Common myeloid progenitor, CD34-positive (primary cell): ENCODE results near the gene KCNQ2.
"Not testable (repeated sequence)": the region's sequence is repeated elsewhere in the genome, so short reads cannot be mapped to it uniquely, and the experiment has no call there.

ENCODE experiments used
- CTCF ChIA-PET: fragments of 350-600 bp; sonication (Branson Sonifier 250); formaldehyde crosslinking; loops from one replicate; lab custom pipeline; 2021; ENCODE audit warnings: antibody characterized with exemption; lab: Charles Lee
- POLR2A ChIA-PET: fragments of 350-600 bp; sonication (Branson Sonifier 250); formaldehyde crosslinking; loops from one replicate; lab custom pipeline; 2021; ENCODE audit warnings: antibody characterized with exemption; lab: Charles Lee
- DNase-seq, 3 donors: peaks; one replicate each; pipeline versions ENCODE4 v3.0.0 to v3.0.0-alpha.2; 2013
- H3K27ac ChIP-seq, 2 experiments: 1 replicate in 1 of 2; 2 replicates in 1 of 2; pipeline ENCODE4 v1.7.0; 2013; ENCODE audit warnings: inconsistent platforms in 2 of 2, low read length in 2 of 2, mild to moderate bottlenecking in 2 of 2, low read depth in 1 of 2, moderate library complexity in 1 of 2; ENCODE audit not compliant: severe bottlenecking in 2 of 2, insufficient read depth in 1 of 2, poor library complexity in 1 of 2
- H3K27me3 ChIP-seq, 5 experiments: replicated peaks in 2 of 5; 1 replicate in 3 of 5; 2 replicates in 2 of 5; pipeline versions ENCODE4 v1.6.1 to v1.7.0; 2013; ENCODE audit warnings: low read length in 4 of 5, mild to moderate bottlenecking in 2 of 5, moderate library complexity in 2 of 5, inconsistent platforms in 1 of 5; ENCODE audit not compliant: insufficient read depth in 5 of 5, control insufficient read depth in 4 of 5
- H3K36me3 ChIP-seq, 4 experiments: 1 replicate in 2 of 4; 2 replicates in 2 of 4; pipeline versions ENCODE4 v1.6.1 to v1.7.0; 2013; ENCODE audit warnings: low read length in 3 of 4, control low read depth in 1 of 4, mild to moderate bottlenecking in 1 of 4; ENCODE audit not compliant: control insufficient read depth in 4 of 4, insufficient read depth in 4 of 4
- H3K4me1 ChIP-seq, 4 experiments: 1 replicate in 3 of 4; 2 replicates in 1 of 4; pipeline versions ENCODE4 v1.6.1 to v1.7.1; 2013; ENCODE audit warnings: low read length in 3 of 4, mild to moderate bottlenecking in 3 of 4, control low read depth in 1 of 4, inconsistent platforms in 1 of 4, moderate library complexity in 1 of 4; ENCODE audit not compliant: control insufficient read depth in 4 of 4, insufficient read depth in 4 of 4; ENCODE audit errors: control extremely low read depth in 1 of 4
- H3K4me3 ChIP-seq, 7 experiments: 1 replicate in 4 of 7; 2 replicates in 3 of 7; pipeline versions ENCODE4 v1.5.1 to v1.7.0; 2013; ENCODE audit warnings: mild to moderate bottlenecking in 7 of 7, low read length in 6 of 7, moderate library complexity in 6 of 7, inconsistent platforms in 2 of 7, low read depth in 2 of 7, control low read depth in 1 of 7; ENCODE audit not compliant: insufficient read depth in 4 of 7, control insufficient read depth in 1 of 7; ENCODE audit errors: extremely low read depth in 1 of 7
- H3K9me3 ChIP-seq, 5 experiments: 1 replicate in 4 of 5; 2 replicates in 1 of 5; pipeline versions ENCODE4 v1.6.1 to v1.7.1; 2013; ENCODE audit warnings: low read length in 4 of 5, mild to moderate bottlenecking in 2 of 5, inconsistent platforms in 1 of 5, low read depth in 1 of 5, moderate library complexity in 1 of 5; ENCODE audit not compliant: control insufficient read depth in 4 of 5, insufficient read depth in 2 of 5; ENCODE audit errors: control extremely low read depth in 1 of 5
- WGBS: methylation state at CpG from one replicate; pipeline ENCODE4 v1.1.5; 2013; ENCODE audit not compliant: insufficient coverage; 5-methylcytosine and 5-hydroxymethylcytosine counted together

Gene KCNQ2

DNA sequence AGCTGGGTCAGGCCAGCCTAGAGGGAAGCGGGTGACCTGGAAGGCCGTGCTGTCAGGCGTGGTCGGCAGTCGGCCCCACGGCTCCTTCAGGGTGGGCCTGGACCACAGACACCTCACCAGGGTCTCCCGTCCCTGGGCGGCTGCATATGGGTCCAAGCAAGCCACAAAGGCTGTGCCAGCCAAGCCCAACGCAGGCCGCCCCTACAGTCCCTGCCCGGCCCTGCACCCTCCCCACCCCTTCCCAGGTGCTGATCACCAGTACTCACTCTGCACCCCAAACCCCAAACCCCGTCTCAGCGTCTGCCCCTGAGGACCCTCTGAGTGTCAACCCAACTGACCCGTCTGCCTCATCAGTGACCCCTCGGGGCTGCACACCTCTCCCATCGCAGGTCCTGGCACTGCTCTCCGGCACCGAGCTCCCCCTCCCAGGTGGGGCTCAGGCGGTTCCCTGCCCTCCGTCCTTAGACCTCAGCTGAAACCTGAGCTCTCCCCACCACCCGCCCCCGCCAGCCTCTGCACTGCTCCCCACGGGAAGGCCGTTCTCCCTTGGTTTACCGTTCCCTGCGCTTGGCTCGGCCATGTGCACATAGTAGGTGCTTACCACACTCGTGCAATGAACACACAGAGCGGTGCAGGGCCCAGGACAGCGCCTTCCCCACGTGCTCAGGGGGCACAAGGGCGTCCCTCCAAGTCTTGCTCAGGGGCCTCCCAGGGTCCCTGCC lies 46.7 kb upstream of the KCNQ2 start:
- POLR2A ChIA-PET = interaction anchor here (0.6 kb wide), 1 partner anchor 293 kb away, joined by 4 read pairs; no protein-coding TSS in a partner anchor
- DNase-seq = no peak
- Histone ChIP-seq H3K27me3 (no peaks in the 10 kb centered on the region), H3K27ac (no peak overlapping the region), H3K36me3 (peaks cover 2 to 16% (median 9%) of the 10 kb centered on the region in 4 experiments), H3K4me1 (peaks cover 0 to 28% (median 21%) of the 10 kb centered on the region in 4 experiments), H3K9me3 (peaks cover 0 to 15% (median 8%) of the 10 kb centered on the region in 5 experiments), H3K4me3 (peak overlapping the region in 4 of 7 experiments; percentile 53 to 83 (median 76))
- CTCF ChIA-PET = interaction anchor here (4.7 to 4.8 kb wide), 2 partner anchors 18 to 22 kb away, joined by 16 to 31 read pairs; partner anchors contain the start of gene PTK6
- whole genome bisulfite sequencing = 83% methylated on average over 32 of the region's 32 CpGs

DNA sequence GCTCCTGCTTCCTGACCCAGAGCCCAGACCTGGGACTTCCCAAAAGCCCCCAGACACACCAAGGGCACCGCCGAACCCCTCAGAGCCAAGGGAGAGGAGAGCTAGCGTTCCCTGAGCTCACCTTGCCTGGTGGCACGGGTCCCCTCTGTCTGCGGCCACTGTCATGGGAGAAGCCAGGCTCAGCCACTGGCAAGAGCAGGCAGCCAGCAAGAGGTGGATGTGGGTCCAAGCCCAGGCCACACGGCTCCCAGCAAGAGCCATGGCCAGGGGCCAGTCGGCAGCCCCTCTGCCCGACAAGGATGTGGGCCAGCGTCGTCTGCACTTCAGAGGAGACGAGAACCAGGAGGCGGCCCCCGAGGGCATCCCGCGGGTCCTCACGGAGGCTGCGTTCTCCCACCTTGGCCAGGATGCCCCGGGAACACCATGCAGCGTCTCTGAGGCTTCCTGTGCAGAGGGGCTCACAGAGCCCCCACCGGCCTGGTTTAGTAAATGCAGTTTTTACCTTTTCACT lies 46.0 kb upstream of the KCNQ2 start:
- H3K36me3 ChIP-seq = peaks cover 0 to 14% (median 8%) of the 10 kb centered on the region in 4 experiments
- H3K27me3 ChIP-seq = no peaks in the 10 kb centered on the region
- ChIA-PET CTCF (interaction anchor here (1.8 to 4.8 kb wide), 2 partner anchors 11 to 22 kb away, joined by 4 to 16 read pairs; no protein-coding TSS in a partner anchor), POLR2A (no interaction called here)
- H3K4me3 ChIP-seq = no peak overlapping the region
- DNase-seq = no peak
- H3K27ac ChIP-seq = no peak overlapping the region
- WGBS = 88% methylated on average over 19 of the region's 20 CpGs
- H3K9me3 ChIP-seq = peaks cover 0 to 13% (median 7%) of the 10 kb centered on the region in 5 experiments
- peaks cover 0 to 28% (median 21%) of the 10 kb centered on the region in 4 experiments for H3K4me1 ChIP-seq

DNA sequence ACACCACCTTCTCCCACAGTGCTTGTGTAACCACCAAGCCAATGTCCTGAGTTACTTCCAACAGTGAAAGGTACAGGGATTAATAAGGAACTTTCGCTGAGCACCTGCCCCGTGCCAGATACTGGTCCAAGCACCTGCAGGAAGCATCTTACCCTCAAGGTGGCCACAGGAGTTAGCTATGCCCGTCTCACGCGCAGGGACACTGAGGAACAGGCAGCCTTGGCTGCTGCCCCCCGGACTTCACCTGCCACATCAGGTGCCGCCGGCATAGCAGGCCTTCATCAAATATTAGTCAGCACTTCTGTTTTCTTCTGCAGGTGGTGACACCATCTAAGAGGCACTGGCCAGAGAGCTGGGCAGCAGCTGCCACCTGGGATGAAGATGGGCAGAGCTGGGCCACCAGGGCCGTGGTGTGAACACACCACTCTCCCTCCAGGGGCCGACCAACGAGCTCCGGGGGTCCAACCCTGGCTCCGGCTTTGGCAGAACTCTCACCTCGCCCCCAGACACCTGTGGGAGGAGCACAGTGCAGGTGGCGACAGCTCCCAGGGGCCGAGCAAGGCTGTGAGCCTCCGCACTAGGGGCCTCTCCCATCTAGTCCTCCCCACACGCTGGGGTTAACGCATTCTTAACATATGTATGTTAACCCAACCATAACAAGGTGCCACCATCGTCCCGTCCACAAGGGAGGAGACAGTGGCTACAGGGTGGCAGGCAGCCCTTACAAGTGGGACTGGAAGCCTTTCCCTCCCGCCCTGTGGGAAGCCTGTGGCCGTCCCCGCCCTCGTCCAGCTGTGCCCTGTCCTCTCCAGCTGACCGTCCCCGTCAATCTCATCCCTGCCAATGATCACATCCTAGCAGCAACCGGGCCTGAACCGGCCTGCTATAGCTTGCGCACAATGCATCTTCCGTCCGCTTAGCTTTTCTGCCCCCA lies 45.2 kb upstream of the KCNQ2 start:
- POLR2A ChIA-PET = no interaction called here

DNA sequence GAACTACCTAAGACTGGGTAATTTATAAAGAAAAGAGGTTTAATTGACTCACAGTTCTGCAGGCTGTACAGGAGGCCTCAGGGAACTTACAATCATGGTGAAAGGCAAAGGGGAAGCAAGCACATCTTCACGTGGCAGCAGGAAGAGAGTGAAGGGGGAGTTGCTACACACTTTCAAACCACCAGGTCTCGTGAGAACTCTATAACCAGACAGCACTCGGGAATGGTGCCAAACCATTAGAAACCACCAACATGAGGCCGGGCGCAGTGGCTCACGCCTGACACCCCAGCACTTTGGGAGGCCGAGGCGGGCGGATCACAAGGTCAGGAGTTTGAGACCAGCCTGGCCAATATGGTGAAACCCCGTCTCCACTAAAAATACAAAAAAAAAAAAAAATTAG lies 42.1 kb upstream of the KCNQ2 start:
- peak; percentile 50 to 81 (median 76) for DNase-seq
- H3K9me3 ChIP-seq, H3K4me3 ChIP-seq, POLR2A ChIA-PET, H3K36me3 ChIP-seq, H3K27ac ChIP-seq, H3K4me1 ChIP-seq, CTCF ChIA-PET: not testable (repeated sequence)
- WGBS = 4% methylated on average over 3 of the region's 10 CpGs
- H3K27me3 ChIP-seq = peaks cover 0 to 16% (median 3%) of the 10 kb centered on the region in 5 experiments

More for the DNA sequence above, 45.2 kb upstream of the KCNQ2 start:
- peaks cover 0 to 28% (median 21%) of the 10 kb centered on the region in 4 experiments for H3K4me1 ChIP-seq
- H3K9me3 ChIP-seq = peaks cover 0 to 8% (median 7%) of the 10 kb centered on the region in 5 experiments
- CTCF ChIA-PET = interaction anchor here (1.8 to 4.8 kb wide), 2 partner anchors 10 to 21 kb away, joined by 4 to 16 read pairs; no protein-coding TSS in a partner anchor
- H3K27me3 ChIP-seq = peaks cover 0 to 6% (median 0%) of the 10 kb centered on the region in 5 experiments
- WGBS = 94% methylated on average over 28 of the region's 32 CpGs
- peaks cover 0 to 8% (median 5%) of the 10 kb centered on the region in 4 experiments for H3K36me3 ChIP-seq
- H3K27ac ChIP-seq = no peak overlapping the region
- H3K4me3 ChIP-seq = no peak overlapping the region
- DNase-seq = no peak

DNA sequence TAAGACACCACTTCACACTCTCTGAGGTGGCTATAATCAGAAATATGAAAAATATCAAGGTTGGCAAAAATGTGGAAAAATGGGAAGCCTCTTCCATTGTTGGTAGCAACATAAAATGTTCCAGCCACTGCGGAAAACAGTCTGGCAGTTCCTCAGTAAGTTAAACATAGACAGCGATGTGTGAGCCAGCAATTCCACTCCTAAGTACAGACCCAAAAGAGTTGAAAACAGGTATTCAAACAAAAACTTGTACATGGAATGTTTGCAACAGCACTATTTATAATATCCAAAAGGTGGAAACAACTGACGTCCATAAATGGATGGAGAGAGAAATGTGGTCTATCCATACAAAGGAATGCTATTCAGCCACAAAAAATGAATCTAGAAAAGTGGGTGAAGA lies 40.8 kb upstream of the KCNQ2 start:
- H3K9me3 ChIP-seq = peaks cover 0 to 8% (median 6%) of the 10 kb centered on the region in 5 experiments
- no peak overlapping the region for H3K27ac ChIP-seq
- H3K4me3 ChIP-seq = no peak overlapping the region
- H3K4me1 ChIP-seq = peaks cover 0 to 6% (median 3%) of the 10 kb centered on the region in 4 experiments
- WGBS = 90% methylated on average over 2 of the region's 3 CpGs
- ChIA-PET CTCF (no interaction called here), POLR2A (no interaction called here)
- no peak for DNase-seq
- H3K36me3 ChIP-seq = no peaks in the 10 kb centered on the region
- H3K27me3 ChIP-seq = peaks cover 2 to 16% (median 6%) of the 10 kb centered on the region in 5 experiments

DNA sequence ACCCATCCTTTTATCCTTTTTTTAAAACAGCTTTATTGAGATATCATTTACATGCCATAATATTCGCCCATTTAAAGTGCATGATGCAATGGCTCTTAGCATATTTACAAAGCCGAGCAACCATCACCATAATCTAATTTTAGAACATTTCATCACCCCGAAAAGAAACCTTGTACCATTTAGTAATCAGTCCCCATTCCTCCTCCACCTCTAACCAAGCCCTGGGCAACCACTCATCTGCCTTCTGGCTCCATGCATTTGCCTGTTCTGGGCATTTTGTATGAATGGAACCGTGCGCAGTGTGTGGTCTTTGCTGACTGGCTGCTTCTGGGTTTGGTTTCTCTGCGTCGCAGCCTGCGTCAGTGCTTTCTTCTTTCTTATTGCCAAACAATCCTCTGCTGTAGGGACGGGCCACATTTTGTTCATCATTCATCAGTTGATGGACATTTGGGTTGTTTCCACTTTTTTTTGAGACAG lies 36.7 kb upstream of the KCNQ2 start:
- no peak overlapping the region for H3K4me3 ChIP-seq
- CTCF ChIA-PET = interaction anchor here (2.6 kb wide), 1 partner anchor 12 kb away, joined by 11 read pairs; no protein-coding TSS in a partner anchor
- DNase-seq = no peak

More for the DNA sequence above, 36.7 kb upstream of the KCNQ2 start:
- WGBS = 98% methylated on average over 7 of the region's 9 CpGs
- POLR2A ChIA-PET = no interaction called here
- Histone ChIP-seq H3K4me1 (peaks cover 0 to 6% (median 3%) of the 10 kb centered on the region in 4 experiments), H3K36me3 (no peaks in the 10 kb centered on the region), H3K27ac (no peak overlapping the region), H3K27me3 (peaks cover 6 to 36% (median 7%) of the 10 kb centered on the region in 5 experiments), H3K9me3 (peaks cover 0 to 29% (median 19%) of the 10 kb centered on the region in 5 experiments)
